Thyroid gland (tissue), 4 donors: ENCODE data around the gene BLOC1S4.

Experiments used
- CTCF ChIP-seq, 6 experiments: fragments of 200-600 bp in 3 of 6; fragments of 450-650 bp in 3 of 6; sonication (generic) in 3 of 6; IDR thresholded peaks; one replicate each; pipeline ENCODE4 v1.5.1; 2016 to 2019; ENCODE audit warnings: antibody characterized with exemption in 6 of 6, mild to moderate bottlenecking in 2 of 6, inconsistent platforms in 1 of 6, moderate library complexity in 1 of 6
- POLR2A ChIP-seq, 2 donors: fragments of 450-650 bp; IDR thresholded peaks; one replicate each; pipeline ENCODE4 v1.6.1; 2017; ENCODE audit warnings: antibody characterized with exemption in 2 of 2, mild to moderate bottlenecking in 2 of 2, moderate library complexity in 1 of 2

DNA sequence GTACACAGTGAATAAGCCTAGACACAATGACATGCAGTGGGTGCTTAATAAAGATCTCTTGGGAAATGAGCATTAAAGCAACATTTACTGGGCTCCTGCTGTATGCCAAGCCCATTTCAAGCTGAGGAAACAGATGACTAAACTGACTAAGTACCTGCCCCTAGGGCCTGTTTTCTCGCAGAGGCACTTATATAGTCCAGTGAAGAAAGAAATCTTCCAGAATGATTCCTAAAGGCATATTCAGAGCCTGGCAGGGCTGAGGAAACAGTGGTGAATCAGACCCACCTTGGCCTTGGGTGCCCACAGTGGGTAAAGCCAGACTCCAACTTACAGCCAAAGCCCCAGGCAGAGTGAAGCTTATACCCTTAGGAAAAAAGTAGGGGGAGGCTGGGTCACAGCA is 44.3 kb upstream of the BLOC1S4 start:
- TF ChIP-seq POLR2A (IDR thresholded peaks at IDR 0.05), result no peak
- no peak for TF ChIP-seq CTCF (IDR thresholded peaks at IDR 0.05)
